Aorta (tissue), 5 donors: ENCODE results near the gene TET2. TPM values are rescaled to one million over a fixed set of nuclear protein-coding genes. Genes with fewer than 3 reads are reported as not detected.

Source experiments
- ATAC-seq: fragments of 200-7000 bp; cut with Tn5 transposase; one replicate; pipeline ENCODE4 v1.9.1; 2022; ENCODE audit warnings: moderate library complexity; ENCODE audit not compliant: low FRiP score
- DNase-seq, 2 donors: peaks; one replicate each; pipeline ENCODE4 v3.0.0-alpha.2; 2020
- H3K27ac ChIP-seq, 2 donors: one replicate each; pipeline ENCODE4 v1.5.1; 2013; ENCODE audit warnings: low read length in 2 of 2, mild to moderate bottlenecking in 2 of 2, moderate library complexity in 2 of 2, control low read depth in 1 of 2, inconsistent platforms in 1 of 2, low read depth in 1 of 2
- H3K27me3 ChIP-seq, 2 donors: one replicate each; pipeline ENCODE4 v1.6.1; 2013; ENCODE audit warnings: control low read depth in 1 of 2, low read length in 1 of 2, mild to moderate bottlenecking in 1 of 2, moderate library complexity in 1 of 2; ENCODE audit not compliant: insufficient read depth in 2 of 2, control insufficient read depth in 1 of 2
- H3K36me3 ChIP-seq, 2 donors: one replicate each; pipeline ENCODE4 v1.6.1; 2013; ENCODE audit warnings: control low read depth in 1 of 2, low read length in 1 of 2, mild to moderate bottlenecking in 1 of 2; ENCODE audit not compliant: insufficient read depth in 2 of 2, control insufficient read depth in 1 of 2
- H3K4me1 ChIP-seq, 2 donors: one replicate each; pipeline ENCODE4 v1.6.1; 2013; ENCODE audit warnings: low read length in 2 of 2, control low read depth in 1 of 2, mild to moderate bottlenecking in 1 of 2, moderate library complexity in 1 of 2; ENCODE audit not compliant: insufficient read depth in 2 of 2, control insufficient read depth in 1 of 2
- H3K4me3 ChIP-seq, 2 donors: one replicate each; pipeline ENCODE4 v1.5.1; 2013; ENCODE audit warnings: low read length in 2 of 2, control low read depth in 1 of 2, mild to moderate bottlenecking in 1 of 2
- H3K9me3 ChIP-seq: one replicate; pipeline ENCODE4 v1.6.1; 2013; ENCODE audit warnings: mild to moderate bottlenecking, low read length; ENCODE audit not compliant: control insufficient read depth
- WGBS, 2 donors: extraction: QIAGEN DNeasy Blood & Tissue Kit; methylation state at CpG; one replicate each; pipeline ENCODE4 v1.1.7; 2013; 5-methylcytosine and 5-hydroxymethylcytosine counted together
- intact Hi-C, 2 donors: fragments of 100-400 bp; cut with DNase I; formaldehyde crosslinking; loops; one replicate each; pipeline versions ENCODE4 v1.14.2 to v1.15.0; 2022
- polyA plus RNA-seq, 2 donors: library from polyadenylated mRNA; stranded (reverse); fragments of 200-250 nt; gene quantifications; one replicate each; pipeline ENCODE4 v1.2.3, GENCODE V29; 2013
- total RNA-seq, 2 donors: library from RNA; stranded (reverse); fragmentation: NEBNext Ultra II Directional; extraction: Animal tissue kit (Norgen Biotek cat#: 25700); gene quantifications; one replicate each; pipeline ENCODE4 v1.2.1, GENCODE V29; 2021
- donor health status: healthy with polysubstance abuse.
- donor health status: Bipolar disorder and iron deficiency.
- donor health status: DM: no; HTN: no; CAD: no.
- donor health status: DM: no; HTN: no; CAD: no.
- donor health status: DM: yes; HTN: yes; CAD: no.

TET2 gene
- total and polyA plus RNA-seq, 4 donors: 2.0 to 40.9 (median 21.8) TPM

DNA sequence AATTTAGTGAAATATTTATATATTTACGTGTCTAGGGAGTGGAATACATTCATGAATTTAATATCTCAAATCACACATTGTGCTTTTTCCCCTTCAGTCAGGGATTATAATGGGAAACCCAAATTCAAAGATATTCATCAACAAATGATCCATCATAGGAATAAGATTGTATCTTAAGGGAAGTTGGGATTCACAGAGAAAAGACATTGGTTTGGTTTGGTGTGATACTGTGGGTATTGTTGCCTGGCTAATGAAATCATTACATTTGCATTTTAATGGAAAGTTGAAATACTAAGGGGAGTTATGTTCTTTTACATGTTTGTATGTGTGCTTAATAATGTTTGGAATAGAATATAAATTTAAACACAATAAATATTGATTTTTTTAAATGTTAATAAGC is 1.7 kb downstream of the TET2 start:
- Histone ChIP-seq H3K36me3 (no peaks in the 10 kb centered on the region), H3K27me3 (no peaks in the 10 kb centered on the region), H3K4me1 (peaks cover 0 to 6% of the 10 kb centered on the region in 2 donors), H3K9me3 (no peaks in the 10 kb centered on the region), H3K27ac (no peak overlapping the region), H3K4me3 (peak overlapping the region; percentile 52 to 100)
- 12 to 19% methylated on average over 1 of the region's 1 CpG for WGBS, 2 donors
- no peak for ATAC-seq
- no peak for DNase-seq
- intact Hi-C loops: loop anchor here (5.0 to 10.0 kb wide), 4 partner anchors 44 to 566 kb away; no protein-coding TSS in a partner anchor

DNA sequence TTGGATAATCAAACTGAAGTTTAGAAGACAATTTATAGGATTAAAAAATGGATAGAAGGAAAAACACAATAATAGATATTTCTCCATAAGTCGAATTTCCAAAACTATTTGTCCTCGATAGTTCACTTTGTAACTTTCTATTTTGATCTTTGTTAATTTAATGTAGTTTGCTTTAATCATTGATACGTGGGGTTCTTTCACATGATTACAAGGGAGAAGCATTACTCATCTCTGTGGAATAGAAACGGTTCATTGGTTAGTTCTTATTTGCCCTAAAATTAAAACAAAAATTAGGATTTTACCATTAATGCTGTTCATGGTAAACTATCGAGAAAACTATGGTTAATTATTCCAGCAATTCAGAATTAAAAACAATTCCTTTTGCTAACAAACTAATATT is 2.1 kb downstream of the TET2 start:
- H3K36me3 ChIP-seq: no peaks in the 10 kb centered on the region
- DNase-seq: no peak
- no peaks in the 10 kb centered on the region for H3K27me3 ChIP-seq
- H3K9me3 ChIP-seq: no peaks in the 10 kb centered on the region
- H3K4me1 ChIP-seq: peaks cover 0 to 6% of the 10 kb centered on the region in 2 donors
- intact Hi-C loops: loop anchor here (5.0 to 10.0 kb wide), 4 partner anchors 44 to 566 kb away; no protein-coding TSS in a partner anchor
- no peak overlapping the region for H3K4me3 ChIP-seq
- 51 to 62% methylated on average over 5 of the region's 5 CpGs for WGBS, 2 donors
- no peak overlapping the region for H3K27ac ChIP-seq
- ATAC-seq: no peak

DNA sequence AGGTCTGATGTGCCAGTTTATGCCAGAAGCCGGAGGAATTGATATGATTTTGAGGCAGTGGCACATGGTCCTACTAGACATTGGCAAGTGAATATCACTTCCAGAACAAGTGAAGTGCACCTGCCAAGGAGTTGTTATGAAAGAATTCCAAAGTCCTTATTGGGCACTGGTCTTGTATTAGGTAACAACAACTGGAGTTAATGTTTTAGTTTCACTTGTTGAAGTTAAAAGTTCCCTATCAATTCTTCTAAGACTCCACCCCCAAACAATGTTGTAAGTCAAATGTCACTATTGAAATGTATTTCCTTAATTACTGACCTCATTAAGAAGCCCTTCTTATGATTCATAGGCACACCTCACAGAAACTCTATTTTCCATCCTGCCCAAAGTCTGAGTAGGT is 3.1 kb downstream of the TET2 start:
- no peaks in the 10 kb centered on the region for H3K27me3 ChIP-seq
- H3K9me3 ChIP-seq: no peaks in the 10 kb centered on the region
- DNase-seq: no peak
- 12 to 35% methylated on average over 1 of the region's 1 CpG for WGBS, 2 donors
- H3K27ac ChIP-seq: no peak overlapping the region
- no peak overlapping the region for H3K4me3 ChIP-seq
- no peak for ATAC-seq
- intact Hi-C loops: loop anchor here (5.0 to 10.0 kb wide), 4 partner anchors 43 to 565 kb away; no protein-coding TSS in a partner anchor
- no peaks in the 10 kb centered on the region for H3K36me3 ChIP-seq
- peaks cover 0 to 6% of the 10 kb centered on the region in 2 donors for H3K4me1 ChIP-seq

DNA sequence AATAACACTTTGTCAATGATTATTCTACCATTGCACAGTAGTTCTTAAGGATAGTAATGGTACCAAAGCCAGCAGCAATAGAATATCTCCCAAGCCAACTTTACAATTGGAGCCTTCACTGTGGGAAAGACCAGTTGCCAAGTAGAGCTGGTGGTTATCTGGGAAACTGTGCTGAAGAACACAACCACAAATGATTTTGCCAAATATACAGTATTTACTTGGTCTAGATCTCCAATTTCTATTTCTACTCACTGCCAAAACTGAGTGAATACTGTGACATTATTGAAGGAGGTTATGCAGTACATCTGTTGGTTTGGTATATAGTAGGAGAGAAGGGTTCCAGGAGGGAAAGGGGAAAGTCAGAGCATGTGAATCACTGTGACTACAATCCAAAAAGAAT is 3.8 kb downstream of the TET2 start:
- Histone ChIP-seq H3K27me3 (no peaks in the 10 kb centered on the region), H3K4me1 (peaks cover 1 to 6% of the 10 kb centered on the region in 2 donors), H3K9me3 (no peaks in the 10 kb centered on the region), H3K4me3 (no peak overlapping the region), H3K36me3 (no peaks in the 10 kb centered on the region), H3K27ac (no peak overlapping the region)
- ATAC-seq (no peak), DNase-seq (no peak)
- intact Hi-C loops: no loop called here

DNA sequence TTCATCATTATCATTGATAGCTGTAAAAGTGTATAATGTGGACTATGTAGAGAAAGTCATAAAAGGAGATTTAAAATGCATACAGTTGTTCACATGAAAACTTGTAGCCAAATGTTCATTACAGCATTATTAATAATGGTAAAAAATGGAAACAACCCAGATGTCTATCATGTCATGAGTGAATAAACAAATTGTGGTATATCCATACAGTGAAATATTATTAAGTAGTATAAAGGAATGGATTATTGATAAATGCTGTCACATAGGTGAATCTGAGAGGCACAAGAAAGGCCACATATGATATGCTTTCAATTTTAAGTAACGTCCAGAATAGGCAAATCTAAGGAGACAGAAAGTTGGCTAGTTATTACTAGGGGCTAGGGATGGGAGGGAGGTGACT is 7.1 kb downstream of the TET2 start:
- Histone ChIP-seq H3K27me3 (no peaks in the 10 kb centered on the region), H3K9me3 (no peaks in the 10 kb centered on the region), H3K4me3 (no peak overlapping the region), H3K27ac (no peak overlapping the region), H3K36me3 (no peaks in the 10 kb centered on the region), H3K4me1 (peaks cover 1 to 6% of the 10 kb centered on the region in 2 donors)
- intact Hi-C loops: no loop called here
- ATAC-seq (no peak), DNase-seq (no peak)
- 84 to 86% methylated on average over 1 of the region's 1 CpG for WGBS, 2 donors

DNA sequence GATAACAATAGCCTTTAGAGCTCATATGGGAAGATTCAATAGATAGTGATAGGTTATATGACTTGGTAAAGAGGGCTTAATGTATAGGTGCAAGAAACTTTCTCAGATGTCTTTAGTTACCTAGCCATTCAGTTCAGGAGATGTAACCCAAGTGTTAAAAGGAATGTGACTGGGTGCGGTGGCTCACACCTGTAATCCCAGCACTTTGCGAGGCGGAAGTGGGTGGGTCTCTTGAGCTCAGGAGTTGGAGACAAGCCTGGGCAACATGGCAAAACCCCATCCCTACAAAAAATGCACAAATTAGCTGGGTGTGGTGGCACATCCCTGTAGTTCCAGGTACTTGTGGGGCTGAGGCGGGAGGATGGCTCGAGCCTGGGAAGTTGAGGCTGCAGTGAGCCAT is 7.9 kb downstream of the TET2 start:
- H3K27ac ChIP-seq: no peak overlapping the region
- H3K4me3 ChIP-seq: no peak overlapping the region
- 96 to 100% methylated on average over 5 of the region's 5 CpGs for WGBS, 2 donors
- H3K9me3 ChIP-seq: no peaks in the 10 kb centered on the region
- ATAC-seq: no peak
- H3K4me1 ChIP-seq: peaks cover 1 to 6% of the 10 kb centered on the region in 2 donors
- H3K36me3 ChIP-seq: no peaks in the 10 kb centered on the region
- H3K27me3 ChIP-seq: no peaks in the 10 kb centered on the region
- intact Hi-C loops: no loop called here
- DNase-seq: no peak

DNA sequence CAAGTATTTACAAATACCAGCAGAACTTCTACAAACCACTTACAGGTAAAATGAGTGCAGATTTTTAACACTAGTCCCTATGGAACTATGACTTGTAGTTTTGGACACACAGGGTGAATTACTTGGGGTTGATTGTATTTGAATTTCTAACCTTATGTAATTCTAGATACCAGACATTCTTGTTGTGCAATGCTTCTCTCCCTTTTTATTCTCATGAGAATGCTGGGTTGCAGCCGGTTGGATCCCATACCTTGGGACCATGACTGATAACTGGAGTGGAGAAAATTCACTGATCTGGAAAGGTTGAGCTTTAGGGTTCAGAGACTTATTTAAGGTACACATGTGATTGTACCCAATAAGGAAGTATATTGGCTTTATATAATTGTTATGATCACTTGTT is 8.8 kb downstream of the TET2 start:
- intact Hi-C loops: no loop called here
- WGBS, 2 donors: 34 to 36% methylated on average over 1 of the region's 1 CpG
- Histone ChIP-seq H3K9me3 (no peaks in the 10 kb centered on the region), H3K27ac (no peak overlapping the region), H3K27me3 (no peaks in the 10 kb centered on the region), H3K36me3 (no peaks in the 10 kb centered on the region), H3K4me3 (no peak overlapping the region), H3K4me1 (peaks cover 1 to 6% of the 10 kb centered on the region in 2 donors)
- DNase-seq (no peak), ATAC-seq (no peak)

DNA sequence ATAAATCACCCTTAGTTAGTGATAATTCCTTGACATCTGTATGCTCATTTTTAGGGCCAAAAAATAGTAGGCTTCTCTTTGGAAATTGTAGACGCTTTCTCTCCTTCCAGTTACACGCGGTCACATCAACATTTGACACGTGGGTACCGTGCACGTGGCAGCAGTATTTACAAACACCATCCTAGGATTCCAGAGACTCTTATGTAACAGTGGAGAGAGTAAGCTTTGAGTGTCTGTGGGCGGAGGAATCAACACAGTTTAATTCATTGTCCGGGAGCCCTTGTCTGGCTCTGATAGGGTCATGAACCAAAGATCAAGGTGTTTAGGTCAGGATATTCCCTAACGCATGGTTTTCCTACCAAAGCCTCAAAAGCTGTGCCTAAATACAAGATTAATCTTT is 12.2 kb downstream of the TET2 start:
- DNase-seq (peak in 1 of 2 donors; percentile 45), ATAC-seq (no peak)
- no peaks in the 10 kb centered on the region for H3K27me3 ChIP-seq
- 78 to 87% methylated on average over 9 of the region's 9 CpGs for WGBS, 2 donors
- no peaks in the 10 kb centered on the region for H3K9me3 ChIP-seq
- no peaks in the 10 kb centered on the region for H3K36me3 ChIP-seq
- no peak overlapping the region for H3K27ac ChIP-seq
- intact Hi-C loops: no loop called here
- peaks cover 0 to 1% of the 10 kb centered on the region in 2 donors for H3K4me1 ChIP-seq
- no peak overlapping the region for H3K4me3 ChIP-seq

DNA sequence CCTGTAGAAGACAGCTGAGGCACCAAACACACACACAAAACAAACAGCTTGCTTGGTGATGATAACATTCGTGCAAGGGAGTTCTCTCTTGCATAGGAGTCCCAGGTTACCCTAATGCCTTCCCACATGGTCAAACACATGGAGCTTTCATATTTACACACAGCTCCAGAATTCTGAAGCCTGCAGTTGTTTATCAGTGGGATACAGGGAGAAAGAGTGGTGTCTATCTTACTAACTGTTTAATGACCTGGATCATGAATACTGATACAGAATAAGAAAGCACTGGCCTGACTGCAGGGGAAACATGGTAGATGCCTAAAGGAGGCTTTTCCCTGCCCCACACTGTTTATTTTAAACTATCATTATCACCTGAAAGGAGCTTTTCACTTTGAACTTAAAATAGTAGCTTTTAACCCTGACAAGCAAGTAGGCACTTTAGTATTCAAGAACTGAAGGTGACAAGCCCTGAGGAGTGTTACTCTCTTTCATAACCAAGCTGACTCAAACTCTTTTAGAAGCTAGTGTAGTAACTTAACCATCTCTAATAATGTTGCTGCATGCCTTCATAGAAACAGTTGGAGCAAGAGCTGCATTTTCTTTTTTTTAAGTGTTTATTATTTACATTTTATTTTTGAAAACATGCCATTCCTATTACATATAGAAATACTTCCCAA is 15.6 kb downstream of the TET2 start:
- WGBS, 2 donors: 47 to 64% methylated on average over 1 of the region's 1 CpG
- Histone ChIP-seq H3K36me3 (no peaks in the 10 kb centered on the region), H3K27ac (no peak overlapping the region), H3K4me3 (no peak overlapping the region), H3K4me1 (no peaks in the 10 kb centered on the region), H3K27me3 (no peaks in the 10 kb centered on the region), H3K9me3 (no peaks in the 10 kb centered on the region)
- ATAC-seq: no peak
- intact Hi-C loops: no loop called here
- no peak for DNase-seq
